Tibial artery (tissue), 4 donors: ENCODE results near the gene TGM1.

Experiments used
- DNase-seq, 2 donors: peaks; one replicate each; pipeline ENCODE4 v3.0.0-alpha.2; 2019
- H3K27ac ChIP-seq, 2 donors: fragments of 200-600 bp; sonication (generic) in 1 of 2; 1 replicate in 1 of 2; 2 replicates in 1 of 2; pipeline ENCODE4 v1.5.1; 2018 to 2019; ENCODE audit warnings: mild to moderate bottlenecking in 1 of 2
- H3K27me3 ChIP-seq, 2 donors: fragments of 200-600 bp; sonication (generic) in 1 of 2; one replicate each; pipeline versions ENCODE4 v1.5.1 to v1.6.0; 2016 to 2019
- H3K36me3 ChIP-seq, 3 donors: fragments of 200-600 bp; sonication (generic) in 2 of 3; one replicate each; pipeline ENCODE4 v1.5.1; 2016 to 2019; ENCODE audit warnings: mild to moderate bottlenecking in 2 of 3
- H3K4me1 ChIP-seq, 4 donors: fragments of 200-600 bp; sonication (generic) in 2 of 4; 1 replicate in 3 of 4; 2 replicates in 1 of 4; pipeline ENCODE4 v1.5.1; 2016 to 2019
- H3K4me3 ChIP-seq, 2 donors: fragments of 200-600 bp; sonication (generic) in 1 of 2; 1 replicate in 1 of 2; 2 replicates in 1 of 2; pipeline ENCODE4 v1.5.1; 2018 to 2019; ENCODE audit warnings: mild to moderate bottlenecking in 2 of 2
- H3K9me3 ChIP-seq, 3 donors: fragments of 200-600 bp; sonication (generic) in 1 of 3; one replicate each; pipeline ENCODE4 v1.5.1; 2016 to 2019
- CTCF ChIP-seq, 2 experiments: fragments of 200-600 bp in 1 of 2; fragments of 450-650 bp in 1 of 2; IDR thresholded peaks; one replicate each; pipeline ENCODE4 v1.5.1; 2017 to 2019; ENCODE audit warnings: antibody characterized with exemption in 2 of 2, mild to moderate bottlenecking in 1 of 2, moderate library complexity in 1 of 2
- intact Hi-C: fragments of 100-400 bp; cut with DNase I; formaldehyde crosslinking; loops from one replicate; pipeline ENCODE4 v1.15.0; 2023; ENCODE audit warnings: low total_unique reads

TGM1 gene

GRCh38 chr14:24259282-24260025, 3.5 kb downstream of the TGM1 start:
- H3K36me3 ChIP-seq, result peaks cover 0 to 11% (median 0%) of the 10 kb centered on the region in 3 donors
- H3K9me3 ChIP-seq, result no peaks in the 10 kb centered on the region
- H3K27ac ChIP-seq, result no peak overlapping the region
- TF ChIP-seq CTCF (IDR thresholded peaks at IDR 0.05), result no peak
- H3K27me3 ChIP-seq, result no peaks in the 10 kb centered on the region
- intact Hi-C loops, result no loop called here
- H3K4me1 ChIP-seq, result peaks cover 0 to 13% (median 10%) of the 10 kb centered on the region in 4 donors
- H3K4me3 ChIP-seq, result no peak overlapping the region
- DNase-seq, result peak in 1 of 2 donors; percentile 54

GRCh38 chr14:24258548-24259265, 4.3 kb downstream of the TGM1 start:
- Histone ChIP-seq H3K9me3 (no peaks in the 10 kb centered on the region), H3K4me1 (peaks cover 0 to 13% (median 10%) of the 10 kb centered on the region in 4 donors), H3K36me3 (peaks cover 0 to 15% (median 0%) of the 10 kb centered on the region in 3 donors), H3K27me3 (no peaks in the 10 kb centered on the region), H3K4me3 (no peak overlapping the region), H3K27ac (no peak overlapping the region)
- DNase-seq, result peak in 1 of 2 donors; percentile 47
- intact Hi-C loops, result no loop called here
- no peak for TF ChIP-seq CTCF (IDR thresholded peaks at IDR 0.05)

GRCh38 chr14:24258119-24258518, 4.9 kb downstream of the TGM1 start:
- Histone ChIP-seq H3K27me3 (no peaks in the 10 kb centered on the region), H3K4me1 (peaks cover 0 to 13% (median 10%) of the 10 kb centered on the region in 4 donors), H3K27ac (no peak overlapping the region), H3K4me3 (no peak overlapping the region), H3K36me3 (peaks cover 0 to 18% (median 0%) of the 10 kb centered on the region in 3 donors), H3K9me3 (no peaks in the 10 kb centered on the region)
- DNase-seq, result peak in 1 of 2 donors; percentile 45
- intact Hi-C loops, result no loop called here
- TF ChIP-seq CTCF (IDR thresholded peaks at IDR 0.05), result no peak

- no peak for DNase-seq
- TF ChIP-seq CTCF (IDR thresholded peaks at IDR 0.05), result no peak
- Histone ChIP-seq H3K9me3 (no peaks in the 10 kb centered on the region), H3K4me1 (peaks cover 0 to 13% (median 10%) of the 10 kb centered on the region in 4 donors), H3K36me3 (peaks cover 0 to 24% (median 0%) of the 10 kb centered on the region in 3 donors), H3K4me3 (no peak overlapping the region), H3K27ac (no peak overlapping the region), H3K27me3 (no peaks in the 10 kb centered on the region)
- intact Hi-C loops, result no loop called here
Measured at GRCh38 chr14:24256960-24257359, 6.0 kb downstream of the TGM1 start.

- H3K27ac ChIP-seq, result no peak overlapping the region
- intact Hi-C loops, result no loop called here
- H3K9me3 ChIP-seq, result no peaks in the 10 kb centered on the region
- no peaks in the 10 kb centered on the region for H3K27me3 ChIP-seq
- TF ChIP-seq CTCF (IDR thresholded peaks at IDR 0.05), result no peak
- no peak overlapping the region for H3K4me3 ChIP-seq
- peak in 1 of 2 donors; percentile 47 for DNase-seq
- peaks cover 0 to 24% (median 0%) of the 10 kb centered on the region in 3 donors for H3K36me3 ChIP-seq
- peaks cover 0 to 13% (median 10%) of the 10 kb centered on the region in 4 donors for H3K4me1 ChIP-seq
Measured at GRCh38 chr14:24255931-24256711, 6.9 kb downstream of the TGM1 start.
